Choroid plexus epithelial cell (primary cell): ENCODE data around the gene PHF19.

Source experiments
- DNase-seq: peaks from one replicate; pipeline ENCODE4 v3.0.0-alpha.2; 2010; ENCODE audit warnings: low read depth
- H3K4me3 ChIP-seq: 2 replicates; pipeline ENCODE4 v1.5.1; 2011; ENCODE audit warnings: low read depth, mild to moderate bottlenecking, control low read depth, low read length, moderate library complexity
- CTCF ChIP-seq: conservative IDR thresholded peaks from 2 replicates; pipeline ENCODE4 v1.5.1; 2011; ENCODE audit warnings: low read depth, mild to moderate bottlenecking, control low read depth, inconsistent platforms, low read length, moderate library complexity

The PHF19 gene

DNA sequence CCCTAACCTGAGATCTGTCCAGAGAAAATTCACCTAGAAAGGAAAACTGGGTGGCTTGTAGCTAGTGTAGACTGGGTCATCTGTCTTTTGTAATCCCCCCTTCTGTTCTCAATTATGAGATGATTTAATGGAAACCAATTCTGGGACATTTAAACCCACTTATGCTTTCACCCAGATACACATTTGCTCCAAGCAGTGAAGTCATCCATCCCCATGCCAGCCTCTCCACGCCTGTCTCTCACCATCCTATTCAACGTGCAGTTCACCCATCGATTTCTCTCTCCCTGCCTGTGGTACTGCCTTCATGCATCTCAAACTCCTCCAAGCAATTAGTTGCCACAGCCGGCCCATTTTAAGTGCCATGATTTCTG lies 1.8 kb downstream of the PHF19 start:
- DNase-seq = no peak
- H3K4me3 ChIP-seq = no peak overlapping the region
- no peak for TF ChIP-seq CTCF

DNA sequence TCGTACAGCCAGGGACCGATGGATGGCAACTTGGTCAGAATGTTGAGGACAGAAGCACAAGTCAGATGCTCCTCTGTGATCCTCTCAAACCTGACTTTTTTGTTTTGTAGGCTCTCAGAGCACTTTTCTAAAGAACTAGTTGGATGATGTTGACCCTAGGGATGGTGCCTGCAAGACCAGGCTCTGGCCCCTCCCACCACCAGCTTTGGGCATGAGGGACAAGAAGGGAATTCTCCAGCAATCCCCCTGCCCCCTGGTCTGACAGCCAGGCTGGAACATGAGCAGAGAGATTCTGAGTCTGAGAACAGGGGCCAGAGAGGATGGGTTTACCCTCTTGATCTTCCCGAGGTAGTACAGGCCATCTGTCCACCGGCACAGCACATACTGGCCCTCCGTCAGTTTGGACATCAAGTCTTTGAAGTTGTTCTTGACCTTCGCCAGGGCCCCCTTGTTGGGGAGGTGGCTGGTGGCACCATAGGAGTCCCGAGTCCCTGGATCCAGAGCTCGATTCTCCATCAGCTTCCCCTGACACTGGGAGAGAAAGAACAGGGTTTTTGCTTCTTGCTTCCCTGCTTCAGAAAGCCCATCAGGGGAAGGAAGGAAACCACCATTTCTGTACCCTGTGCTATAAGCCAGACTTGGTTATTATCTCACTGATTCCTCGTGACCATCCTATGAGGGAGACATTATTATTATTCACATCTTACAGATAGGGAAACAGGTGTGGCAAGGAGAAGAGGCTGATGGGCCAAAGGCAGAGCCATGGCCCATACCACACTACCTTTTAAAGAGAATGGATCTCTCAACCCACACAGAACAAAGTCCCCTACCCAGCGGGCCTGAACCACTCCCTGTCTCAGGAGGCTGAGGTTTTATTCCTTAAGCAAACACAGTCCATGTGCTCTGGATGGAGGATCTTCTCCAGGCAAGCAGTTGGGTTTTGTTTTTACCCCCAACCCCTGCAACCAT lies 2.5 kb downstream of the PHF19 start:
- TF ChIP-seq CTCF = no peak
- DNase-seq = no peak
- H3K4me3 ChIP-seq = no peak overlapping the region

DNA sequence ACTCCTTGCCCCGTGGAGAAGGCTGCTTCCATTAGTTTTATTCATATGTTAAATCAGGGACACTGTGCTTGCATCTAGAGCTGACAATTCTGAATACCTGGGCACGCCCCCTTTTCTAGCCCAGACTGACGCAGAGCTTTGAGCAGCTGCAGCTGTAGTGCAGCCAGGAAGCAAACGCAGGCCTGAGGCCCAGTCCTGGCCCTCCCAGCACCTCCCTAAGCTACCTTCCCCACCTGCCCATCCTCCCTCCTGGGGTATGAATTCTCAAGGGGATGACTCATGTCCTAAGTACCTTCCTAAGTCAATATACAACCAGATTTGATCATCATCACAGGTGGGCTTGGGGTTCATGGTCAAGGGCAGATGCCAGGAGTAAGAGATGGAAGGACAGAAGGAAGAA lies 3.5 kb downstream of the PHF19 start:
- H3K4me3 ChIP-seq = no peak overlapping the region
- no peak for DNase-seq
- no peak for TF ChIP-seq CTCF

- no peak overlapping the region for H3K4me3 ChIP-seq
- DNase-seq = no peak
- TF ChIP-seq CTCF = no peak
Observed at GRCh38 chr9:120872791-120873502, 4.0 kb downstream of the PHF19 start.

DNA sequence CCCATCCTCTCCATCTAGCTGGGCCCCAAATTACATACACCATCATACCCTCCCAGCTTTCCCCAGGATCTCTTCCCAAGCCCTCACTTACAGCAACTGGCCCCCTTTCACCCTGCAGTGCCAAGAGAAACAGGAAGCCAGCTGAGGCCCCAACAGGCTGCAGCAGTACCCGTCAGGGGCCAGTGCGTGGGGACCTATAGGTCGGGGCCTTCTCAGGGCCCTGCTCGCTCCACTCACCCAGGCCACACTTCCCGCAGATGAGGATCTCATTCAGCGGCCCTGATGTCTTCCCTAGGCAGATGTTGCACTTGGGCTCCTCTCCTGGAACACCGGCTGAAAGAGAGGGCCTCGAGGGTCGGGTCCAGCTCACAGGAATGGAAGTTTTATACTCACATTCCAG lies 6.8 kb downstream of the PHF19 start:
- no peak overlapping the region for H3K4me3 ChIP-seq
- no peak for DNase-seq
- TF ChIP-seq CTCF = no peak

GRCh38 chr9:120869726-120870125 lies 7.3 kb downstream of the PHF19 start:
- no peak for TF ChIP-seq CTCF
- H3K4me3 ChIP-seq = no peak overlapping the region
- DNase-seq = no peak
